ENCODE measurements around the gene CHD6. TPM values are rescaled to one million over a fixed set of nuclear protein-coding genes. Genes with fewer than 3 reads are reported as not detected.

Gene CHD6
- 10 to 100 TPM; 44.6 to 53.8 (median 47.4) TPM for polyA plus RNA-seq (ENCODE audit: insufficient read length in 3 of 3)

DNA sequence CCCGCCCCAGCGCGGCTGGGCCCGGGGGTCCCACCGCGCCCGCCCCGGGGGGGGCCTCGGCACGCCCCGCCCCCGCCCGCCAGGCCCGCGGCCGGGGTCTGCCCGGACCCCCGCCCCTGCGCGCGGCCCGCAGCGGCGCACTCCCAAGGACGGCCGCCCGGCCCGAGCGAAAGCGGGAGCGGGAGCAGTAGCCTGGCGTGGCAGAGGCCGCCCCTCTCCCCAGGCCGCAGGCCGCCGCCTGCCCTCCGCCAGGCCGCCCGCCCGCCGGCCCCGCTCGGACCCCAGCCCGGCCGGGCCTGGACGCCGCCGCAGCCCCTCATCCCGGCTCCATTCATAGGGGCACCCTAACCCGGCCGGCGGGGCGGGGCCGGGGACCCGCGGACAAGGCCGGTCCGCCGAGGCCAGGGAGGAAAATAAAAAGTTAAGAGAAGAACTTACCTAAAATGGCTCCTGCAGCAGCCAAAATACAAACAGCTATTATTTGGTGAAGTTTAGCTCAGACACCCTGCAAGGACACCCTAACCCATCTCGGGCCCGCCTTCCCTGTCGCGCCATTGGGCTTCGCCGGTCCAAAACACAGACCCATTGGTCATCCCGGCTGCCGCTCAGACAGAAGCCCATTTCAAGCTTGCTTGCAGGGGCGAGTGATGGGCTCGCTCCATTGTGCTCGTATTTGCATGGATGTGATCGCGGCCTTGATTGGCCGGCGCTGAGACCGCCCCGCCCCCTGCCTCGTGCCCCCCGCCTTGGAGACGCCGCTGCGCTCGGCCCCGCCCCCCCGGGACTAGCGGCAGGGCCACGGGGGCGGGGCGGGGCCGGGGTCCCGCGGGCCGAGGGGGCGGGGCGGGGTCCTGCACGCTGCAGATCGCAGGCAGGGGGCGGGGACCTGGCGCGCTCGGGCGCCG lies at the start of gene CHD6:
TSS of gene CHD6 (minus strand) at position 476 of the 905 bp plus-strand sequence. CDS start 67,040 bp downstream, outside the sequence.
- DNase-seq (ENCODE audit: low read depth in 3 of 3, low spot score in 2 of 3) = peak; percentile 97 to 98 (median 97)

DNA sequence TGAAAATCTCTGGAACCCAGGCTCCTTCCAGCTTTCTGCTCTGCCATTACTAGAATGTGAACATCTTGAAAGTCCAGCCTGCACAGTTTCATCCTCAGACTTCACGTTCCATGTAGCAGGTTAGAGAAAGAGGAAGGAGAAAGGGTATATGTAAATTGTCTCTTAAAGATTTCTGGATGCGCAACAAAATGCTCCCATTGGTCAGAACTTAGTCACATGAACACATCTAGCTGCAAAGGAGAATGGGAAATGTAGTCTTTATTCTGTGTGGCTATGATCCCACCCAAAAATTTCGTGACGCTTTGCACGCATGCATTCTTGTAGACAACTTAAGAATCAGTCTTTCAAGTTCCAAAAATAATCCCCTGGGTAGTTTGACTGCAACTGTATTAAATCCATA lies 46.4 kb upstream of the CHD6 start:
- no peak for DNase-seq (ENCODE audit: low read depth in 3 of 3, low spot score in 2 of 3)

GRCh38 chr20:41657655-41658054 lies 39.5 kb upstream of the CHD6 start:
- DNase-seq (ENCODE audit: low read depth in 3 of 3, low spot score in 2 of 3) = no peak

DNA sequence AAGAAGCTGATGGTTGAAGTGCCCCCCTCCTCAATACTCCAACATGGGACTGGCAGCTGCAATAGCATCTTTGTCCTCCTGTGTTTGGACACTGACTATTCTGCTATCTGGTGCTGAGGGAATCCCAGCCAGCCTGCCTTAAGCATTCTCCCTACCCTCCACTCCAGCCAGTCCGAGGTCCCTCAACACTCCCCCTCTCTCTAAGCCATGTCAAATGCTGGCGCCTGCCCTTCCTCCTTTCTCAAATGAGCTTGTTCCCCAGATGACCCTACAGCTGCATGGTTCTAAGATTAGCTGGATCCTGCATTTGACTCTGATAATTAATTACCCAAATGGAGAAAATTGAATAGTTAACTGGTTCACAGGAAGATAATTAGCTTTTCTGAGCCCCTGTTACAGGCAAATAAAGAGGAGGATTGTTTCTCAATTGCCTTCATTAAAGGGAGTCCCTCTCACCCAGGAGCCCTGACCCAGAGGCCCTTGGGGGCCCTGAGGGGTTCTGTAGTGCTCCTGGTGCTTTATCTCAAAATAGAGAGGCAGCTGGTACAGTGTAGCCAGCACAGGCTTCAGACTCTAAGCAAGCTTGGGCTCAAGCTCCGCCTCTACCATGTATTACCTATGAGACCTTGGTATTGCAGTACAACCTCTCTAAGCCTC lies 37.9 kb upstream of the CHD6 start:
- DNase-seq (ENCODE audit: low read depth in 3 of 3, low spot score in 2 of 3) = no peak

DNA sequence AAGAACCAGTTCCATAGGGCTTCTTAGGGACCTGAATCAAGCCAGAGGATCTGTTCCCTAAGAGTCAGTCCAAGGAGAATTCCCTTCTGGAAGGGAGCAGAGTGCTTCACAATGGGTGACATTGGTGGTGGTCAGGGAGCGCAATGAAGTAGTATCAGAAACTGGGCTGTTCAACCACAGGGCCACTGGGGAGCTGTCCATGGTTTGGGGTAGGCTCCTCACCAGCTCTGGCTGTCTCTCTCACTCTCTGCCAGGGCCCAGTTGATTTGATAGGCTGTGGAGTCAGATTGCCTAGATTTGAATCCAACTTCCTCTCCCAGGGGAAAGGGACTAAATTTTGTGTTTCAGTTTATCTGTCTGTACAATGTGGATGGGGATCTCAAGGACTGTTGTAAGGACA lies 36.7 kb upstream of the CHD6 start:
- peak in 2 of 3 donors; percentile 13 to 24 for DNase-seq (ENCODE audit: low read depth in 3 of 3, low spot score in 2 of 3)

- DNase-seq (ENCODE audit: low read depth in 3 of 3, low spot score in 2 of 3) = no peak
Observed at GRCh38 chr20:41654292-41654691, 36.1 kb upstream of the CHD6 start.

GRCh38 chr20:41650231-41650948 lies 32.2 kb upstream of the CHD6 start:
- DNase-seq (ENCODE audit: low read depth in 3 of 3, low spot score in 2 of 3) = no peak

DNA sequence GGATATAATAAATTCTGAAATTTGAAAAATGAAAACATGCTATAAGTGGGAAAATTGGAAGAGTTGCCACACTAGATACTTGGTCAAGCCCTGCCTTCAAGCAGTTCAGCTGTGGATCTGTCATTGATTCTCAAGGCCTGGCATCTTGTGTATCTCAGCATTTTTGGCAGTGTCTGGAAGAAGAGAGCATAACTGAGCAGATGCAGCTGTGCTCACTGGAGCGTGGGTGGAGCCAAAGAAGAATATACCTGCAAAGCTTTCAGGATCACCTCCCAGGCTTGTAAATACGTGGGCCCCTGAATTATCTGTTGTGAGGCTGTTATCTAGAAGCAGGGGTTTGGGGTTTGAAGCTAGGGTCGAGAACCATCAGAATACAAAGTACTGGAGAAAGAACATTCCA lies 31.3 kb upstream of the CHD6 start:
- DNase-seq (ENCODE audit: low read depth in 3 of 3, low spot score in 2 of 3) = no peak

DNA sequence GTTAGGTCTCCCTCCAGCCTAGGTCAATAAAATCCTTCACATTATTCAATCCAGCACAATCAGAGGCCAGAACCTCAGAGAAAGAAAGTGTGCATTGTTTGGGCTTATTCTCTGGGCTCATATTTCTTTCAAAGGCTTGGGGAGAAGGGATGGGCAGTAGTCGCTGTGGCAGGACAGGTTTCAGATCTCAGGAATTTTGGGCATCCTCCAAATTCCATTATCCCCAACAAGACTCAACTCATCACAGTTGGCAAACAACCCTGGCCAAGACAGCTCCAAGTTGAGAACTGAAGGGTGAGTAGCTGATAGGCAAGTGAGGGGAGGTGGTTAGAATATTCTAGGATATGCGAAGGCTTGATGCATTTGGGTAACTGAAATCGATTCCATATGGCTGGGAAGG lies 27.2 kb upstream of the CHD6 start:
- DNase-seq (ENCODE audit: low read depth in 3 of 3, low spot score in 2 of 3) = no peak

DNA sequence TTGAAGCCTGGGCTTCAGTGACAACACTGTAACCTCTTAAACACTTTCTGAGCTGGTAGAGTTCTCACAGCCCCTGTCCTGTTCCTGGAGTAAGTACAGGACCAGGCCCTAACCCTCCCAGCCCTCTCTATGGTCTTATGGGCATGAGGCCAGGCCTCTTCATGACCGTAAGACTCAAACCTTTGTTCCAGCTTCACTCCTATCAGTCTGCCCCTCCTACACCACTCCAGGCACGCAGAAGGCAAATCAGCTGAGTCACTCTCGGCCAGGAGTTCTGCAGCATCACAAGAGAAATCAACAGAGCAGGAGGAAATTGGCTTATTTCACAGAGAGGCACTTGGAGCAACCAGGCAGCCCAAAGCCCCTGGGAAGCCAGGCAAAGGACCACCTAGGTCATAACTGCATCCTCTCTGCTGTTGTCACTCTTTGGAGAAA lies 25.3 kb upstream of the CHD6 start:
- DNase-seq (ENCODE audit: low read depth in 3 of 3, low spot score in 2 of 3) = no peak

- no peak for DNase-seq (ENCODE audit: low read depth in 3 of 3, low spot score in 2 of 3)
Observed at GRCh38 chr20:41639630-41640029, 21.5 kb upstream of the CHD6 start.

- DNase-seq (ENCODE audit: low read depth in 3 of 3, low spot score in 2 of 3) = no peak
Observed at GRCh38 chr20:41638456-41638855, 20.3 kb upstream of the CHD6 start.

DNA sequence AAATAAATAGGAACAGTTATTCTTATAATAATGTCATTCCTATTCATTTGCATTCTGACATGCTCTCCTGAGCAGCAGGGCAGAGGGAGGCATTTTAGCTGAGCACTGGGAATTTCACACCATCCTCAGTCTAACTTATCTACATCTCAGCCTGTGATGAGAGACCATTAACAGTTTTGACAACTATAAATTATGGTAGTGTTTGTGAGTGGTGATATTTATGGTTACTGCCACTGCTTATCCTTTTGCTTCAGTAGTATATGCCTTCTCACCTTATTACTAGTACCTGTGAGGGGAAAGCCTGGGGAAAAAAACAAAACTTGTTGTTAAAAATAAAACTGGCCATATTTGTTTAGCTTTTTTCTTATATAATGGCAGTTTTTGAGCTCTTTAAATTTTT lies 17.0 kb upstream of the CHD6 start:
- no peak for DNase-seq (ENCODE audit: low read depth in 3 of 3, low spot score in 2 of 3)

- DNase-seq (ENCODE audit: low read depth in 3 of 3, low spot score in 2 of 3) = no peak
Observed at GRCh38 chr20:41632896-41633295, 14.7 kb upstream of the CHD6 start.

DNA sequence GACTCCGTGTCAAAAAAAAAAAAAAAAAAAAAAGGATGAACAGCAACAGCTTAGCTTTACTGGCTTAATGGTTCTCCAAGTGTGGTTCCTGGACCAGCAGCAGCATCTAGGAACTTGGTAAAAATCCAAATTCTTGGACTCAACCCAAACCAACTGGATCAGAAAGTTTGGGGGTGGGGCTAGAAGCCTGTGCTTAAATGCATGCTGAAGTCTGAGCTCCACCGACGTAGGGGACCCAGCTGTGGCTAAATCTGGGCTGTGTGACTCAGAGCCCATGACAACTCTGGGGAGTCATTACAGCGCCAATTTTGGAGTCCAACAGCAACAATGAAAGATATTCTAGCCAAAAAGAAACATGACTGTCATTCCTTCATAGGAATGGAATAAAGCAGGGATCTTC lies 13.6 kb upstream of the CHD6 start:
- DNase-seq (ENCODE audit: low read depth in 3 of 3, low spot score in 2 of 3) = no peak

- DNase-seq (ENCODE audit: low read depth in 3 of 3, low spot score in 2 of 3) = no peak
Observed at GRCh38 chr20:41630846-41631245, 12.7 kb upstream of the CHD6 start.

- DNase-seq (ENCODE audit: low read depth in 3 of 3, low spot score in 2 of 3) = no peak
Observed at GRCh38 chr20:41627611-41628244, 9.6 kb upstream of the CHD6 start.

DNA sequence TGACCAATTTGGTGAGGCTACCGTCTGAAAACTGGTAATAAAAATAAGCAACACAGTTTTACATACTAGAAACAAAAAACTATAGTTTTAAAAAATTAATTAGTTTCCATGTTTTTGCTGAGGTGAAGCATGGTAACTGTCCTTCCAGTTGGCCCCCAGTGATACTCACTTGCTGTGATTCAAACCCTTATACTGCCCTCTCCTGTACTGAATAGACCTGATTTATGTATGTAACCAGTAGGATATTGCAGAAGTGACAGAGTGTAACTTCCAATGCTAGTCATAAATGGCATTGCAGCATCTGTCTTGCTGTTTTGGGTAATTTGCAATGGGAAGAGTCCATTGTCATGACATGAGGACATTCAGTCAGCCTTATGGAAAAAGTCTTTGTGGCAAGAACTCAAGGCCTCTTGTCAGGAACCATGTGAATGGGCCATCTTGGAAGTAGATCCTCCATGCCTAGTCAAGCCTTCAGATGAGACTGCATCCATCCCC lies 8.9 kb upstream of the CHD6 start:
- DNase-seq (ENCODE audit: low read depth in 3 of 3, low spot score in 2 of 3) = no peak

DNA sequence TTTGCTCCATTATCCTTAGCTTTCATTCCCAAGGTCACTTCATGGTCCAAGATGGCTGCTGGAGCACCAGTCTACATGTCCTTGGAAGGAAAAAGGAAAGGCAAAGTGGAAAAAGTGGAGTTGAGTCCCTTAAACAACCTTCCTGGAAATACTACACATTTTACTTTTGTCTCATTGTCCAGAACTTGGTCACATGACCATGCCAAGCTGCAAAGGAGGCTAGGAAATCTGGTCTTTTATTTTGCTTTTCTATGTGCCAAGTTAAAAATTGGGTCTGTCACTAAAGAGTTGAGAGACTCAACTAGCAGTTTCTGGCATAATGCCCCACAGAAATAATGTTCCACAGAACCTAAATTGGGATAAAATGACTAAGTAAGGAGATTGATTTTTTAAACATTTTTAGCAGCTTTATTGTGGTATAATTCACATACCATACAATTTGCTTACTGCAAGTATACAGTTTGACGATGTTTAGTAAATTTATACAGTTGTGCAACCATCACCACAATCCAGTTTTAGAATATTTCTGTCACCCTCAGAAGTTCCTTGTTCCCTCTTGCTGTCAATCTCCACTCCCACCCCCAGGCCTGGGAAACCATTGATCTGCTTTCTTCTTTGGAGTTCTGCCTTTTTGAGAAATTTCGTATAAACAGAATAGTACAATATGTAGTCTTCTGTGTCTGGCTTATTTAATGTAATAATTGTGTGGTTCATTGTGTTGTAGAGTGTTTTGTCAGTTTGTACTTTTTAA lies 5.6 kb upstream of the CHD6 start:
- no peak for DNase-seq (ENCODE audit: low read depth in 3 of 3, low spot score in 2 of 3)

- no peak for DNase-seq (ENCODE audit: low read depth in 3 of 3, low spot score in 2 of 3)
Observed at GRCh38 chr20:41622584-41622983, 4.4 kb upstream of the CHD6 start.

All from right renal cortex interstitium (tissue), 3 donors.